NOMO-1 treated with dmso at 0.1 percent for 144 hours (cell line): ENCODE data around the gene CHRM4.

ENCODE experiments used
- DNase-seq: peaks from one replicate; lab custom pipeline; 2025; ENCODE audit not compliant: unreplicated experiment; lab: John Stamatoyannopoulos, UW

CHRM4 gene

DNA sequence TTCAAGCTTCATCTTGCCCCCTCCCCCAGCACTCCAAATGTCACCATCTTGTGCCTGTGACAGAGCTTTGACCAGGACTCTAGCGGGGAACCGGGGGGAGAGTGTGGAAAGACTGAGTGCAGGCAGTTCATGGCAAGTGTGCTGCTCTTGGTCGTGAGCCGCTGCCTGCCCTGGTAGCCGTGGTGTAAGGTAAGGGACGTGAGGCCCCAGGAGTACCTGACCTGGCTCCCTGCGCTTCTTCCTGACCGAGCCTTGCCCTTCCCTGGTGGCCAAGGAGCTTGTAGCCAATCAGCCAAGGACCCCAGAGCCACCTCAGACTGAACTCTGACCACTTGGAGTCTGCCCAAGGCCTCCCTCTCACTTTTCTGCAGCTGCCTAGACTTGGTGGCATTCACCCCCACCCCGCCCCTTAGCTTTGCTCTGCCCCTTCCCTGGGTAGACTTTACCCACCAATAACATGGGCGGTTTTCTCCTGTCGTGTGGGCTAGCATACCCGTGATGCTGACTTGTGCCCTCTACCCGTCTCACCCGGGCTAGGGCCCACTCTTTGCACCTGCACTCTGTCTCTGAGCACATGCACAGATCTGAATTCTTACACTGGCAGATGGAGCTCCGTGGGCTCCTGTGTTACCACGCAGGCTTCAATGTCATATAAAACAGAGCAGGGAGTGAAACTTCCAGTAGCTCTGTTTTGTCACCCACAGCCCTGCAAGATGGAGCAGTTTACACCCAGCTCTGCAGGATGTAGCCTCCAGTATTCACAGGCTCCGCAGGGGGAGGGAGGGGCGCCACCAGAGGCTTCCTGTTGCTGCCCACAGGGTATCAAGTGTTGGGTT, 42.8 kb downstream of the CHRM4 start:
- DNase-seq = no peak

DNA sequence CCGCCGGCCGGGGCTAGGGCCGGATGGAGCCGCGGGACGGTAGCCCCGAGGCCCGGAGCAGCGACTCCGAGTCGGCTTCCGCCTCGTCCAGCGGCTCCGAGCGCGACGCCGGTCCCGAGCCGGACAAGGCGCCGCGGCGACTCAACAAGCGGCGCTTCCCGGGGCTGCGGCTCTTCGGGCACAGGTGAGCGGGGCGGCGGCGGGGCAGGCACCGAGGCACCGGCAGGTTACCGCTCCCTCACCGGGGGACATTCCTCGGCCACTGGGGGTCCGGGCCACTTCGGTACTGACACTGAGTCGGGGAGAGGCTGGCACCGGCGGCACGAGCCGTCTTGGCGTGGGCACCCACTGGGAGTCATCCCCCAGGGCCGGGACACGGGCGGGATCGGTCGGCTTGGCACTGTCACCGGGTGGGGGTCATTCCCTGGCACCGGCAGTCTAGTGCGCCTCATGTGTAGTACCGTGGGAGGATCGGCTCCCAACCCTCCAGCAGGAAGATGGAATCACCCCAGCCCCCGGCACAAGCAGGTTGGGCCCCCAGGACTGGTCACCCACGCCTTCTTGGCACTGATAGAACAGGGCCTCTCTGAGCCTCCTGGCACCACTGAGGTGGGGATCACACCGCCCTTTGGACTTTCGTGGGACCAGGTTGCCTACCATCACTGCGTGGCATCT, 43.8 kb downstream of the CHRM4 start:
- DNase-seq = no peak

DNA sequence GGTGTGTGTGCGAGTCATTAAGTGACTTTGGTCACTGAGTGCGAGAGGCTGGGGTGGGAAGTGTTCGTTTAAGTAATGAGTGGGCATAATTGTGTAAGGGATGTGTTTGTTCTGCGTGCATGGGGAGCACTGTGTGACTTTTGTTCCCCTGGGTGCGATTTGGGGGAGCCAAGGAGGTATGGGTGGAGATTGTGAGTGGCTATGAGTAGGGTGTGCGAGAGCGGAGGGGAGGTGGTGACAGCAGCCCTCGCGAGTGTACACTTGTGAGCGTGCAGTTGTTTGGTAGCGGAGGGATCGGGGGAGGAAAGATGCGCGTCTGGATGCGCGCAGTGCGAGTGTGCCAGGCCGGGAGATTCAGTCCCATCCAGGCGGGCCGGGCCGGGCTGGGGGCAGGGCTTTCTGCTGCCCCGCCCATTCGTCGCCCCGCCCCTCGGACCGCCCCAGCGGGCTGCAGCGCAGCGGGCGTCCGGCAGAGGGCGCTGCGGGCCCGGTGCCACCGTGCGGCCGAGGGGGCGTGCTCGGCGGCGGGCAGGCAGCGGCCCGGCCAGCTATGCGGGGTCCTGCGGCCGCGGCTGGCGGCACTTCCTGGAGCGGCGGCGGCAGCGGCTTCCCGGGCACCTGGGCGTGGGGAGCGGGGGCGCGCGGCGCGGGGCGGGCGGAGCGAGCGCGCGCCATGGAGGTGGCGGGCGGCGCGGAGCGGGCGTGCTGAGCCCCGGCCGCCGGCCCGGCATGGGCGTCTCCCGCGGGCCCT, 44.5 kb downstream of the CHRM4 start, which contains the start of gene DGKZ:
Gene DGKZ (plus strand): TSS at position 578 of the 751 bp plus-strand sequence. CDS start 197 bp downstream, outside the sequence.
- peak; percentile 90 for DNase-seq

DNA sequence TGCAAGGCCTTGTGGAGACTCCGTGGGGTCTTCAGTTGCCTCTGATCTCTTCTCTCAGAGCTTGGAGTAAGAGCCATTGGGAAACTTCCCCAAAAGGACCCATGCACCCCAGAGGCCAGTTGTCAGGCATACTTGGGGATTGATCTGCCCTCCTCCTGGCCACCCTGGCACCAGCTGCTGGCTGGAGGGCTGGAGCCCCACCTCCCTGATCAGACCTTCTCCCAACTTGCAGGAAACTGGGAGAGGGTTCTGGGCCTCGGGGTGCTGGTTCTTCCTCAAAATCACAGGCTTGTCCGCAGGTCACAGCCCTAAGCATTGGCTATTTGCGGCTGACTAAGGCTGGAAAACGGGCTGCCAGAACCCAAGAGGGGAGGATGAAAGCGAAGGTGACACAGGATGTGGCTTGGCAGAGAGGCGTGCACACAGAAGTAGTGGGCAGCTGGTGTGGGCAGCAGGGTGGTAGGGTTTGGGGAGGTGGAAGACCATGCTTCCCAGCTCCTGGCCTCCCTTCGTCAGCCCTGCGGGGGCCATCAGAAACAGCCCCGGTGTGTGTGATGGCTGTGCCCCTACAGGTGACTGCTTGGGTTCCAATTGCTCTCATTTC, 45.6 kb downstream of the CHRM4 start:
- DNase-seq = no peak

DNA sequence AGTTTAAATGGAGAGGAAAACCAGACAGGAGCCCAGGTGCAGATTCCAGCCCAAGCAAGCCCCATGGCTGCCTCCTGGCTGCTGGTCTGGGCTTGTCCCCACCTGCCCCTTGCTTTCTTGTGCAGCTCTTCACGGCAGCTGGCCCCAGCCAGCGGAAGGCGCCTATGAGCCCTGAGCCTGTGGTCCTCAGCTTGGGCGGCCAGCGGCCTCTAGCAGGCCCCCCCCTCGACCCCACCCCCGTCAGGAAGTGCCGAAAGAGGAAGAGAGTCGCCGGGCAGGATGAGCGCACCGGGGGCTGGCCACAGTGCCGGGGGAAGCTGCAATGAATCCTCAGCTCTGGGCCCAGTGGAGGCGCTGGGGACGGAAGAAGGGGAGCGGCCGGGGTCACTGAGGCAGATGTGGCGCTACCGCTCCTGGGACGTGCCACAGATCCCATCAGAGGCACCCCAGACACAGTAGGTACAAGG, 46.4 kb downstream of the CHRM4 start:
- peak; percentile 88 for DNase-seq

DNA sequence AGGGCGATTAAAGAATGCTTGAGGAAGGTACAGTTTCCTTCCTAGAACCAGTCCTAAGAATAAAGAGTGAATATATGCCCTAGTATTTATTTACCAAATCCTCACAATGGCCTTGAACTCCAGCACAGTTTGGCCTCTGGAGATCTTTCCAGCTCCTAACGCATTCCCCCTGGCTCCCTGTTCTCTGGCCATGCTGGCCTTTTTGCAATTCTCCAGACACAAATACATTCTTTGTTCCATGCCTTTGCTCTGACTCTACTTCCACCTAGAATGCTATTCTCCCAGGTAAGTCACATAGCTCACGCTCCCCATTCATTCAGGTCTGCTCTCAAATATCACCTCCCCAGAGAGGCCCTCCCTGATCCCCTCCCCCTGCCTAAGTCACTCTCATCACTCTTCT, 48.1 kb downstream of the CHRM4 start:
- DNase-seq = no peak

DNA sequence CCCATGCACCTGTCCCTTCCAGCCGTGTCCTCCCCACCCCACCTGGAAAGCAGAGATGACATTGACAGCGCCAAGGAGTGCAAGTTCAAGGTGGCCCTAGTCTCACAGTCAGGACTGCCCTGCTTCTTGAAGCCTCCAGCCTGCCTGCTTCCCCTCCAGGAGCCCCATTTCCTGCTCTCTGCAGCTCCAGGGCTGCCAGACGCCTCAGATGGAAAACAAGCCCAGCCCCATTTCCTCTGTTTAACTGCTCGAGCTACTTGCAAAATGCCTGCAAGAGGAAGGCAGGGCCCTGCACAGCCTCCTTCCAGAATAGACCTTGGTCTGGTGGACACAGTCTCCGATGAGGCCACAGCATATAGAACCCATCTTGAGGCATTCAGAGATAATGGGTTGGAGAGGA, 49.3 kb downstream of the CHRM4 start:
- DNase-seq = peak; percentile 71

DNA sequence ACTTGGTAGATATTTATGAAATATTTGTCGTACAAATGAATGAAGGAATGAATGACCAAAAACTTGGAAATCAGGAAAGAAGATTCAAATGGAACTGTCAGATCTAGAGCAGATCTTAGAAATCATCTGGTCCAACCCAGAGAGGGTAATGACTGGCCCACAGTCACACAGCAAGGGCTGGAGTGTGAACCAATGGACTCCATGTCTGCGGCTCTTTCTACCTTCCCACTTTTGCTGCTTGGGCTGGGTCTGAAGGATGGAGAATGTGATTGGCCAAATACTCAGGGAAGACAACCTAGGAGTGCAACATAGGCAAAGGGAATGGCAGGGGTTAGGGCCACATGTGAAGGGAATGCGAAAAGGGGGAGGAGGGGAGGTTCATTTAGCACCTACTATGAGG, 50.1 kb downstream of the CHRM4 start:
- no peak for DNase-seq

DNA sequence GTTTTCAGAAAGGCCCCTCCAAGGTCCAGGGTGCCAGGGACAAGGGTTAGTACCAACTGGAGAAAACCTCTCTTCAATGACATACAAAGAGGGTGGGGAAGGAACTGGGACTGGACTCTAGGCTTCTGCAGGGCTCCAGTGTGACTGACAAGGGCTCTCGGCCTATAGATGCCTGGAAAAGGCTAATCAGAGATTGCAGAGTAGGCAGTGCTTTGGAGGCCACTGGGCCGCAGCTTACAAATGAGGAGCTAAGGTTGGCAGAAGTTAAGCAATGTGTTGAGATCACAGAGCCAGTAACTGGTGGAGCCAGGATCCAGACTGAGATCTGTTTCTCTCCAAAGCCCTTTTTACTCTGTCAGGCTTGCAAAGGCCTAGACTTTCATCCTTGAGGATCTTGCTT, 51.8 kb downstream of the CHRM4 start:
- DNase-seq = peak; percentile 87

DNA sequence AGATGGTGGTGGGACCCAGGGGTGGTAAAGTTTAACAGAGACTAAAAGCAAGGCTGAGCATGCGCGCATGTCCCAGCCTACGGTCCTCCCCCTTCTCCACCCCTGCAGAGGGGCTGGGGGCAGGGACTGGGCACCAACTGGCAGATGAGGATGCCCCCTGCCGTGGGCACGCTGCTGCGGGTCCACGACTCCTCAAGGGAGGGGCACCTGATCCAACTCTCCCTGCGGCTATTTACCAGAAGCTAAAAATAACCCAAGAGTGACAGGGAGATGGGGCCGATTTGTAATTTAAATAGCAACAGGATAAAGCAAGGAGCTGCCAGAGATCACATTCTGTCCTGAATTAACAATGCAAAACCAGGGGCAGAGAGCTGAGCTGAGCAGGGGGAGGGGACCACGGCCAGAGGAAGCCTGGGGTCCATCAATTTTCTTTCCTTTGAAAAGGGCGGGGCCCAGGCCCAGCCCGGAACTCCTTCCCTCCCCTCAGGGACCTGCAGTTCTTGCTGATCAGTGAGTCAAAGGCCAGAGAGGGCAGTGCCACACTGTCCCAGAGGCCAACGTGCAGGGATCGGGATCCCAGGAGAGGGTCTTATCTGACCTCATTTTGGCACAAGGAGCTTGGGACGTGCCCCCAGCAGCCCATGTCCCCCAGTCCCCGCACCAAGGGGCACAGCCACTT, 52.4 kb downstream of the CHRM4 start:
- no peak for DNase-seq

DNA sequence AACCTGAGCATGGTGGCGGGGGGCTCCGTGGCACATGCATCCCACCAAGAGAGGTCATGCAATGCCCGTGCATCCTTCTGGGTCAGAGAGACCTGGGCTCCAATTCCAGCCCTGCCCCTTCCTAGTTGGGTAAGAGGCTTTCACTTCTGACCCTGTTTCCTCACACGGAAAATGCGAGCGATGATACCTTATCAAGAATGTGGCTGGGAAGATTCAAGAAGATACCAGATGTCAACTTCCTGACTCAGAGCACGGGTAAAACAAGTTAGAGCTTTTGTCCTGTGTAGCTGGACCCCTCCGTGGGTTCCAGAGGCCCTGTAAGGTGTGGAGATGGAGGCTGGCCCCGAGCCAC, 53.0 kb downstream of the CHRM4 start:
- DNase-seq = peak; percentile 23

DNA sequence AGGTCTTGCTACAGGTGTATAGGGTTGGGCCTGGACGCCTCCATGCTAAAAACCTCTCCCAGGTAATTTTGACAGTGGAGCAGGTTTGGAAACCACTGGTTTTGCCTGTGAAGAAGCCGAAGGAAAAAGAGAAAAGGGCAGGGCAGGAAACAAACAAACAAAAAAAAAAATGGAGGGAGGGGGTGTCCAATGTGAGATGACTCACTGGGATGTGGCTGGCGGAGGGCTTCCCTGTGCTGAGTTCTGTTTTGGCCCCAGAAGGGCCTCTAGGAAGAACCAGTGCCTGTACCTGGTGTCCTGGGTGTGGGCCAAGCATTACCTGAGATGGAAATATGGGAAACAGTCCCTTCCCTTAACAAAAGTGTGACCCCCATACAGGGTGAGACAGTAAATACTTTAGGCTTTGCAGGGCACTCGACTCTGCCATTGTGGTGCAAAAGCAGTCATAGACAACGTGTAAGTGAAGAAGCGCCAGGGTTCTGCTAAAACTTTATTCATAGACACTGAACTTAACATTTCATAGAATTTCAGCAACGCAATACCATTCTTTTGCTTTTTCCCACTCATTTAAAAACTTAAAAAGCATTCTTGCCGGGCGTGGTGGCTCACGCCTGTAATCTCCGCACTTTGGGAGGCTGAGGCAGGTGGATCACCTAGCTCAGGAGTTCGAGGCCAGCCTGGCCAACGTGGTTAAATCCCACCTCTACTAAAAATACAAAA, 53.8 kb downstream of the CHRM4 start:
- no peak for DNase-seq

DNA sequence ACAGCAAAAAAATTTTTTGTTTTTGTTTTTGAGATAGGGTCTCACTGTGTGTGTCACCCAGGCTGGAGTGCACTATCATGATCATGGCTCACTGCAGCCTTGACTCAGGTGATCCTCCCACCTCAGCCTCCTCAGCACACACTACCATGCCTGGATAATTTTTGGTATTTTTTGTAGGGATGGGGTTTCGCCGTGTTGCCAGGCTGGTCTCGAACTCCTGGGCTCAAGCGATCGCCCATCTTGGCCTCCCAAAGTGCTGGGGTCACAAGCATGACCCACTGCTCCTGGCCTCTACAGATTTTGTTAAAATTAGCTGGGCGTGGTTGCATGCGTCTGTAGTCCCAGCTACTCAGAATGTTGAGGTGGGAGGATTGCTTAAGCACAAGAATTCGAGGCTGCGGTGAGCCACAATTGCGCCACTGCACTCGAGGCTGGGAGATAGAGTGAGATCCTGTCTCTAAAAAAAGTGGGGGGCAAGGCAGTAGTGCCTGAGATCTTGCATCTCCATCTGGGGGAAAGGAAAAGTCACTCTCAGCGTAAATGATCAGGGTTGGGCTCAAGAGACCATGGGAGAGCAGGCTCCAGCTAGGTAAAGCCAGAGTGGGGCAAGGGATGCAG, 54.9 kb downstream of the CHRM4 start:
- peak; percentile 95 for DNase-seq

DNA sequence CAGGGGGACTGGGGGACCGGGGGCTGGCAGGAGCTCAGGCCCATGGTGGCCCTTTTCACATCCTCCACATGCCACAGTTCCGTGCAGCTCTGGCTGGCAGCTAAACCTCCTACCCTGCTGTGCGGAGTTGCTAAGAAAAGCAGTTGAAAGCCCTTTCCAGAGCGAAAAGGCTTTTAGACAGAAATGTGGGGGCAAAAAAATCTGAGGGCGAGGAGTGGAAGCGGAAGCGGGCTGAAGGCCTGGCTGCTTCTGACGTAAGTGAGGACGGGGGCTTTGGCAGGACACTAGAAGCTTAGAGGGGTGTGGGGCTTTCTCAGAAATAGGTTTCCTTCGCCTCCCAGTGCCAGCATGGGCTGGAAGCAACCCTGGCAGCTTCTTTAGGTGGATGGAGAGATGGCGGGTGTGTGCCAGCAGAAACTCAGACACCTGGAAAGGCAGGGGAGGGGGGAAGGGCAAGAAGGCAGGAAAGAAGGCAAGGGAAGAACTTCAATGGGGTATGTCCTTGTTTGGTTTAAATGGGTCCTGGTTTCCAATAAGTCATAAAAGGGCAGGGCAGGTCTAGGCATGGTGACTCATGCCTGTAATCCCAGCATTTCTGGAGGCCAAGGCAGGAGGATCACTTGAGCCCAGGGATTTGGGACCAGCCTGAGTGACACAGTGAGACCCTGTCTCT, 55.5 kb downstream of the CHRM4 start:
- DNase-seq = no peak

DNA sequence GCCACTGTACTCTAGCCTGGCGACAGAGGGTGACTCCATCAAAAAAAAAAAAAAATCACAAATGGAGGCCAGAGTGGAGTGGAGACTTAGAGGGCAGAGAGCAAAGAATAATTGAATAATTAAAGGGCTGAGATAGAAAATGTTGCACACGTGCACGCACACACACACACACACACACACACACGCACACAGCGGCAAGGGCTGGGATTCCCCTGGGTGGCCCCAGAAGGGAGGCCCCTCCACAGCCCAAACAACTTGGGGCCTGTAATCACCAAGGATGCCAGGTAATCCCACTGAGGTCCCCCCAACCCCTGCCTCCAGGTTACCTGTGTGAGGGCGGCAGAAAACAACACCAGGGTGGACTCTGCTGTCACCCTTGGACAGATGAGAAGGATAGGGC, 56.3 kb downstream of the CHRM4 start:
- DNase-seq = no peak

DNA sequence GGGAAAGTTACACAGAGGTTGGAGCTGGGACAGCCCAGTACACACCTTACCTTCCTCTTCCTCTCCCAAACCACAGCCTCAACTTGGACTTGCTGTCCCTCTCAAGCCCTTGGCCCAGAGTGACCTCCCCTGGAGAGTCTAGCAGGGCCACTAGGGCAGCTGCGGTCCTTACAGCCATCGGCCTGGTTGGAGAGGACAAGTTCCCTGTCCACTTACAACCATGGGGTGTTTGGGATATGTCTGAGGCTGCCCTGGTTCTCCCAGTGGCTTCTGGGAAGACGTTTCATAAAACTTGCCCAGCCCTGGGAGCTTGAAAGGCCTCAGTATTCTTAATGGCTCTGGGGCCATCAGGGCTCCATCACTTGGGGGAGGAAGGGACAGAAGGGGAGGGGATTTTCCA, 57.4 kb downstream of the CHRM4 start:
- DNase-seq = no peak
